Hematopoietic multipotent progenitor cell treated with erythropoietin and hydrocortisone succinate and interleukin-3 and kit ligand, for 15 days (in vitro differentiated cells): ENCODE results near the gene PRCP.

Source experiments
- DNase-seq: peaks from one replicate; pipeline ENCODE4 v3.0.0-alpha.2; 2015; ENCODE audit warnings: low spot score

PRCP gene

GRCh38 chr11:82830746-82831145 lies 69.5 kb downstream of the PRCP start:
- no peak for DNase-seq

- DNase-seq: no peak
Measured at GRCh38 chr11:82829101-82829500, 71.1 kb downstream of the PRCP start.

- no peak for DNase-seq
Measured at GRCh38 chr11:82828472-82828871, 71.8 kb downstream of the PRCP start.

GRCh38 chr11:82826526-82826925 lies 73.7 kb downstream of the PRCP start:
- no peak for DNase-seq

- DNase-seq: no peak
Measured at GRCh38 chr11:82823647-82824619, 76.3 kb downstream of the PRCP start.

- DNase-seq: no peak
Measured at GRCh38 chr11:82818409-82819043, 81.7 kb downstream of the PRCP start.

- no peak for DNase-seq
Measured at GRCh38 chr11:82815406-82815805, 84.8 kb downstream of the PRCP start.

GRCh38 chr11:82814379-82814778 lies 85.9 kb downstream of the PRCP start:
- DNase-seq: no peak

- no peak for DNase-seq
Measured at GRCh38 chr11:82811369-82811768, 88.9 kb downstream of the PRCP start.

- no peak for DNase-seq
Measured at GRCh38 chr11:82810738-82811137, 89.5 kb downstream of the PRCP start.

- DNase-seq: no peak
Measured at GRCh38 chr11:82810326-82810725, 89.9 kb downstream of the PRCP start.

- DNase-seq: no peak
Measured at GRCh38 chr11:82807646-82808045, 92.6 kb downstream of the PRCP start.

- DNase-seq: no peak
Measured at GRCh38 chr11:82802710-82803109, 97.5 kb downstream of the PRCP start.

- no peak for DNase-seq
Measured at GRCh38 chr11:82796998-82797961, 103.0 kb downstream of the PRCP start.

- no peak for DNase-seq
Measured at GRCh38 chr11:82794490-82794889, 105.7 kb downstream of the PRCP start.

- peak; percentile 5 for DNase-seq
Measured at GRCh38 chr11:82792822-82793569, 107.2 kb downstream of the PRCP start.

GRCh38 chr11:82792319-82792718 lies 107.9 kb downstream of the PRCP start:
- DNase-seq: no peak

GRCh38 chr11:82791779-82792178 lies 108.5 kb downstream of the PRCP start:
- peak; percentile 21 for DNase-seq

- DNase-seq: no peak
Measured at GRCh38 chr11:82790723-82791484, 109.3 kb downstream of the PRCP start.

- DNase-seq: no peak
Measured at GRCh38 chr11:82787981-82788380, 112.2 kb downstream of the PRCP start.

- no peak for DNase-seq
Measured at GRCh38 chr11:82786836-82787235, 113.4 kb downstream of the PRCP start.
